Measurements from ENCODE around the gene WDR31. TPM values are rescaled to one million over a fixed set of nuclear protein-coding genes. Genes with fewer than 3 reads are reported as not detected.
"Not testable (repeated sequence)": the region's sequence is repeated elsewhere in the genome, so short reads cannot be mapped to it uniquely, and the experiment has no call there.

WDR31 gene
- total RNA-seq, 1 donor from 2014 or later, result 3.7 TPM

DNA sequence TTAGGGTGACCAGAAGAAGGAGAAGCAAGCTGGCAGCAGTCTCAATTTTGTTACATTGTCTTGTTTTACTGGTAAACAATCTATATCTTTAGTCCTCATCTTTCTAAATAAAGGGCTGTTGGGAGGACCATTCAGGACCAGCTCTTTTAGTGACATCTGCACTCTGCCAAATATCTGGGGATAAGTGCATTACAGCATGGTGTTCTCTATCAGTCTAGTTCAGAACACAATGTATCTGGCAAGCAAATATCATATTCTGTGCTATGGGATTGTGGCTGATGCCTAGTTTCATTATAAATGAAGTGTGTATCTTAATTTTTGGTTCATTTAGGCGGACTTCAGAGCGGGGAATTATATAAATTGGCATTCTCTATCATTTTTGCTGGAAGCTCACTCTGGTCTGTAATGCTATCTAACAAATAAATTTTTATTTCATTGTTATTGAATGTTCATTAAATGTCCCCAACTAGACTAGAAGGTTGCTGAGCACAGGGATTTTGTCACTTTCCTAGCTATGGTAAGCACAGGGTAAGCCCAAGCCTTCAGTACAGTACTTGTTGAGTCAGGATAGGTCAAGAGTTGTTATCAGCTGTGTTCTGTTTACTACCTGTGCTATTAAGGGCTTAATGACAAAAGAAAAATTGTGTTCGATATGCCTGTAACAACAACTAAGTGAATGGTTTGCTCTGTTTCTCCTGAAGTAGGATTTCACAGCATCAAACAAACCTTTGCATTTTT, 11.9 kb downstream of the WDR31 start:
- no peak for ATAC-seq

- ATAC-seq, result no peak
Measured at GRCh38 chr9:113326230-113326629, 13.8 kb downstream of the WDR31 start.

- ATAC-seq, result no peak
Measured at GRCh38 chr9:113322671-113323070, 17.4 kb downstream of the WDR31 start.

DNA sequence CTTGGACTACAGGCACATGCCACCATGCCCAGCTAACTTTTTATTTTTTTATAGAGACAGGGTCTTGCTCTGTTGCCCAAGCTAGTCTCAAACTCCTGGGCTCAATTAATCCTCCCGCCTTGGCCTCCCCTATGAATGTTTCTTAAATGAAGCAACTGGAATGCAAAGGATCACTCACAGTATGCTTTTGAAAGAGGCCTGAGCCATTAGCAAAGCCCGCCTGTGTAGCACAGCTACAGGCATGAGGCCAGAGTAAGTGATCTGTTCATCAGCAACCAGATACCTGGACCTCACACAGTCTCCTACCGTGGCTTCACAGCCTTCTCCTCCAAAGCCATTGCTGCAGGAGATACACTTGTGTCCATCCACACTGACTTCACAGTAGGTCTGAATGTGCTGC, 20.0 kb downstream of the WDR31 start:
- no peak for ATAC-seq

GRCh38 chr9:113319054-113319453, 21.0 kb downstream of the WDR31 start:
- ATAC-seq, result no peak

DNA sequence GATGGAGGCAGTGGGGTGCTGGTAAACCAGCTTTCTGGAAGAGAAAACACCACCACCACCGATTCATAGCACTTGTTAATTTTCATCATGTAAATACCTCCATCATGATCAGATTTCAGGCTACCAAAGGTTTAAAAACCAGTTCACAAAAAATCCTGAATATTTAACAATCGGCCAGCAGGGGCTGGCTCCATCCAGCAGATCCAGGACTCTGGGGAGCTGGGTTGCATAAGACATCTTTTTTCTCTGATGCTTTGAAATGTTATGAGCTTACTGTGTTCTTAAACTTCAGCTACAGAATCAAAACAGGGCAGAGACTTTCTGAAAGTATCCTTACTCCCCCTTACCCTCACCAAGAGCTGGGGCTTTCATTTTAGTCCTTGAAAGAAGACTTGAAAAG, 22.3 kb downstream of the WDR31 start:
- ATAC-seq, result no peak

DNA sequence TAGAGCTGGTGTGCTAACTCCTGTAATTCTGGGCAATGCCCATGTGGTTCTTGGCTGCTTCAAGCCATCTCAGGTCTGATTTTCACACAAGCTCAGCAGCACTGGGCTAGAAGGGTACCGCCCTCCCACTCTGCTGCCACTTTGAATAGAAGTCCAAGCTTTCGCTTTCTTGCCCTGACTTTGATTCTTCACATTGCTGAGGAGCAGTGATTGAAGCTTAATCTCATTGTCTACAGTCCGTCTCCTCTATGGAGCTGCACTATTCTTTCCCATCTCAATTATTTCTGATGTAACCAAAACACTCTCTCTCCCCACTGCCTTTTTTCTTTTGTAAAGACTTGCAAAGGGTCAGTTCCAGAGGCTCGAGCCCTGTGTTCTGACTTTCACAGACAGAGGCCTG, 24.0 kb downstream of the WDR31 start:
- ATAC-seq, result no peak

GRCh38 chr9:113315231-113315630, 24.8 kb downstream of the WDR31 start:
- no peak for ATAC-seq

GRCh38 chr9:113313261-113313660, 26.8 kb downstream of the WDR31 start:
- no peak for ATAC-seq

DNA sequence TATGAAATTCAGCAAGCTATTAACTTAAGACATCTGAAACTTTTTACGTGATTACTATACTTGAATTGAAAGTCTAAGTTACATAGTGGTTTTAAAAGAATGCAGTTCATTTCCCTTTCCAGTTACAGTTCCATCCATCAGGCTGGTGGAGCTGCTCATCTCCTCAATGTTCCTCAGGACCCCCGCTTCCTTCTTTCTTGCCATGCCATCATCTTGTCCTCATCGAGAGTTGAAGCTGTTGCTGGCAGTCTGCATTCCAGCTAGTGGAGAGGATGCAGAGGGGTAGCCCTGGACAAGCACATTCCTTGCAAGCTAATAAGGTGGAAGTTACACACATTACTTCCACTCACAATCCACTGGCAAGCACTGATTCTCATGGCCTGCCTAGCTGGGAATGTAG, 28.1 kb downstream of the WDR31 start:
- ATAC-seq, result no peak

DNA sequence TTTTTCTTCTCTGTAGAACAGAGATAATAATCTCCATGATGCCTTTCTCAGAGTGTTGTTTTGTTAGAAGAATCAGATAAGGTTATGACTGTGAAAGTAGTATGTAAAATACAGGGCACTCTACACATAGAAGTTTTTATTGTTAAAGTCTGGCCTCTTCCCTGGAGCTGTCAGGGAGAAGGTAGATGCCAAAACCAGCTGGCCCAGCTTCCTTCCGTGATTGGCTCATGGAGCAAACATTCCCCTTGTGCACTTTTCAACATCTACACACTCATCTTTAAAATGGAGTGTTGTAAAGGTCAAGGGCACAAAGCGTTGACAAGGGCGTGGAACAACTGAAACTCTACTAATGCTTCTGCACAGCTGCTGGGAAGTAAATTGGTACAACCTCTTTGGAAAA, 29.5 kb downstream of the WDR31 start:
- ATAC-seq, result no peak

DNA sequence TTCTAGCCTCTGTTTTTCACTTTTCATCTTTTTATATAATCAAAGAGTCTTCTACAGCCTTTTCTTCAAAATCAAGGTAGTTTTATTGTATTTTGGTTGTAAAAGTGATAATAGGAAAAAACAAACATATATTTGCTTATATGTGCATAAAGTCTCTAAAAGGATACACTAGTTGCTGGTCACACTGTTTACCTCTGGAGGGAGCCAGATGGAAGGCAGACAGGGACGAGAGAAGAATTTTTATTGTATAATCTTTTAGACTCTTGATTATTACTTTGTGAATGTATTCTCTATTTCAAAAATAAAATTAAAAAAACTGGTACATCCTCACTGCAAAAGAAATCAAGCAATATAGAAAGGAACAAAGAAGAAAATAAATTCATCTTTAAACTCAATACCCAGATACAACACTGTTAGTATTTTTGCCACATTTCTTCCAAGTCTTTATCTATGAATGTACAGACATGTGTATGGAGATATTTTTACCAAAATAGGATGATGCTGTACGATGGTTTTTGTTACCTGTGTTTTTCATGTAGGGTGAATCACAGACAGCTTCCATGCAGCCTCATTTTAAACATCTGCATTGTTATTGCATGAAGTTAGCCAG, 30.8 kb downstream of the WDR31 start:
- ATAC-seq, result peak; percentile 57

DNA sequence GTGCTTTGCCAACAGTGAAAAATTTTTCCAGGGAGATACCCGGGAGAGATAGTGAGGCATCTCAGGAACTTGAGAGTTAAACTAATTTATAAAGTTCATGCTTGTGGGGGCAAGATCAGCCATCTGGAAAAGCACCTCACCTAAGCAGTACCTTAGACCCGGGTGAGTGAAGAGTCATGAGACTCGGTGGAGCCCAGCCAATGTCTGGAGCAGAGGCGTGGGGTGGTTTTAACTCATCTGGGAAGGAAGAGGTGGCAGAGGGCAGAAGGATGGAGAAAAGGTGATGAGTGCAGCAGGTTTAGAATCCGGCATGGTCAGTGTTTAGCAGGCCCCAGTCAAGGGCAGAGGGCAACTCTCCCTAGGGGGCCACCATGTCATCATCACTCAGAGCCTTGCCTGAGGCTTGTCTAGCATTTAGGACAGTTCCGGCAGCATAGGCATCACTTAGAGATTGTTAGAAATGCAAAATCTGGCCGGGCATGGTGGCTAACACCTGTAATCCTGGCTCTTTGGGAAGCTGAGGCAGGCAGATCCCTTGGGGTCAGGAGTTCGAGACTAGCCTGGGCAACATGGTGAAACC, 32.6 kb downstream of the WDR31 start:
- ATAC-seq, result no peak

GRCh38 chr9:113306566-113306965, 33.5 kb downstream of the WDR31 start:
- no peak for ATAC-seq

DNA sequence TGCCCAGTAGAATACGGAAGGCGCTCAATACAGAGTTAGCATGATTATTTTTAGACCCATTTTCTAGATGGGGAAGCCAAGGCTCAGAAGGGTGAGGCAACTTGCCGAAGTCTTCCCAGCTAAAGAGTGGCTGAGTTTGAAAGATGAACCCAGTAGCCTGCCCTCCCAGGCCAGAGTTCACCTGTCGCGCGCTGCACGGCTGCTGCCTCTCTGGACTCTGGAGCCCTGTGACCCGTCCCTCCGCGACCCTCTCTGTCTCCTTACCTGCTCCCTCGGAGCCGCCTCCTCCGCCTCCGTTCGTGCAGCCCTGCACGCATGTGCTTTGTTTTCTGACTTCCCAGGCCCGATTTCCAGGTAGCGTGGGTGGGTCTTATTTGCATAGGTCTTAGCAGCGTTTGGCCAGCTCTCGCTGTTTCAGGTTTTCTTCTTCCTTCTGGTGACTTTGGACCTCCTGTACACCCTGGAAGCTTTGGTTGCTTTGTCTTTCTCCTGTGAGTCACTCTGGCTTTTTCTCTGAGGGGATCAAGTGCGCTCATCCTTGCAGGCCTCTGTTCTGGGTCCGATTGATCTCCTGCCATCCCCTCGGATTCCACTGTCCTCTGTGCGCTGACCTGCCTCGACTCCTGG, 37.2 kb downstream of the WDR31 start, which contains the start of gene RNF183:
RNF183 (minus strand) TSS at position 585 of the 627 bp plus-strand sequence. CDS start 5,192 bp downstream, outside the sequence.
- ATAC-seq, result peak; percentile 84

DNA sequence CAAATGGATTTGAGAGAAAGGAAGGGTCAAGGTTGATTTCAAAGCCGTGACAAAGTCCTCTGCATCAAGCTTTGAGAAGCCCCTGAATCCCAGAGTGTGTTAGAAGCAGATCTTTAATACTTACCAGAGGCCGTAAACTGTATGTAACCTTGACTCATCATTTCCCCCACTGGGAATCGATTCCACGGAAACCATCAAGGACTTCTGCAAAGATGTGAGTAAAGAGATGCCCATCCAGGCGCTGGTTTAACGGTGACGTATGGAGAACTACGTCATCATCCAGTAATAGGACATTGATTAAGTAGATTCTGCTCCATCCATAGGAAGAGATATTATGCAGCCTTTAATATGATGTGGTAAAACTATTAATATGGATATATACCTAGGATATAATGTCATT, 38.5 kb downstream of the WDR31 start:
- ATAC-seq, result no peak

DNA sequence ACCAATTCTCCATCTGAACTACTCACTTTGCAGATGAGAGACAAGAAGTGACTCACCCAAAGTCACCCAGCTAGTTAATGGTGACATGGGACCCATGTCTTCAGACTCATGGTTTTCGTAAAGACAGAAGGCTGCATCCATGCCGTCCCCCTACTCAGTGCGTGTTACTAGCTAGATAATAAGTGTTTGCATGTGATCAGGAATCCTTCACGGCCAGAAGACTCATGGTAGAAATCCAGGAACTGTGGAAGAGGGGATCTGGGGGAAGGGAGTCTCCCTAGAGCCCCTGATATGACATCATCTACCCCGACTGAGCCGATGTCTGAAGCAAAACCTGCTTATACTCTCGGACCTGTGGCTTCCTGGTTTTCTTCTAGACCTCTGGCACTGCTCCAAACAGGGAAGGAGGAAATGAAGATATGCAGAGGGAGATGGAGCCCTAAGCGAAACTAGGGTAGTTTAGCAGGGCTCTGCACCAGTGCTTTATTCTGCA, 40.2 kb downstream of the WDR31 start:
- ATAC-seq, result no peak

GRCh38 chr9:113298924-113299770, 40.9 kb downstream of the WDR31 start:
- ATAC-seq, result no peak

- ATAC-seq, result no peak
Measured at GRCh38 chr9:113298311-113298710, 41.8 kb downstream of the WDR31 start.

DNA sequence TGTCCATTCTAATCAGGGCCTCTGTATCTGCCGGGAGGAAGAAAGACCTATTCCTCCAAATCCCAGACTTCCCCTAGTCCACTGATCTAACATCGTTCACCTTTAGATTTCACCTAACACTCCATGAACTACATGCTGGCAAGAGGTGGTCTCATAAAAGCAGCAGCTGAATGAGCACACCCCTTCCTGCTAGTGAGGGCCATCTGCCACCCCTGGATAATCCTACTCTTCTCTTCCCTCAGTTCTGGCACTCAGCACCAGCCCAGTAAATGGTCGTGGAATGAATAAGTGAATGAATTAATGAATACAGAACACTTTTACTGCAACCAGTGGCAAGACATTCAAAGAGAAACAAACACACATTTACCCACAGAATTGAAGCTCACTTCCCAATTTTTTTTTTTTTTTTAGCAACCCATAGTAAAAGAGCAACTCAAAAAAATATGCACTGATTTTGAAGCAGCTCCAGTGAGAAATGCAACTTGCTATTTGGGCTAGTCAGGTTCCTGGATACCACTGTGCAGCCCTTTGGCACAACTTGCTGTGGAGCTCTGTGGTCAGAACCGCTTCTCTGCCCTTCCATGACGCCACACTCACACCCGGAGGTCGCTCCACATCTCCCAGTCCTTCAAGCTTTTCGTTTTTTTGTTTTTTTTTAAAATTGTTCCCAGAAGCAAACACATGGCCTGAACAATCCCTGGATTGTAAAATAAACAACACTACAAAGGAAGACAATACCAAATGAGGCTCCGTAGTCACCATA, 43.1 kb downstream of the WDR31 start:
- no peak for ATAC-seq

DNA sequence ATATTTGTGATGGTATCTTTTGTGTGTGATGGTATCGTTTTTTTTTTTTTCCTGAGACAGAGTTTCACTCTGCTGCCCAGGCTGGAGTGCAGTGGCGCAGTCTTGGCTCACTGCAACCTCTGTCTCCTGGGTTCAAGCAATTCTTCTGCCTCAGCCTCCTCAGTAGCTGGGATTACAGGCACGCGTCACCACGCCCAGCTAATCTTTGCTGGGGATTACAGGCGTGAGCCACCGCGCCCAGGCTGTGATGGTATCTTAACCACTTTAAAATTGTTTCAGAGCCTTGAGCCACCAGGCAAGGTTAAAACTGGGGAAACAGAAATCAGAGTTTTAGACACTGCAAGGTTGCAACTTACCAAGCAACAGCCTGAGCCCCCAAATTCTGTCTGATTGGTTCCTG, 43.8 kb downstream of the WDR31 start:
- ATAC-seq, result not testable (repeated sequence)
